Spleen (tissue), 7 donors: ENCODE data around the gene SLC25A13.

Experiments used
- CTCF ChIP-seq, 11 experiments: fragments of 200-600 bp in 7 of 11; fragments of 450-650 bp in 4 of 11; sonication (generic) in 4 of 11; IDR thresholded peaks in 8 of 11; conservative IDR thresholded peaks in 3 of 11; 1 replicate in 7 of 11; 2 replicates in 4 of 11; pipeline versions ENCODE4 v1.4.0 to v1.8.0; 2016 to 2021; ENCODE audit warnings: antibody characterized with exemption in 11 of 11, inconsistent platforms in 4 of 11, mild to moderate bottlenecking in 1 of 11
- POLR2A ChIP-seq, 3 donors: fragments of 450-650 bp; IDR thresholded peaks; one replicate each; pipeline ENCODE4 v1.5.1; 2017; ENCODE audit warnings: antibody characterized with exemption in 3 of 3, mild to moderate bottlenecking in 1 of 3
- POLR2AphosphoS5 ChIP-seq, 3 donors: sonication (generic); formaldehyde crosslinking; IDR thresholded peaks; one replicate each; pipeline ENCODE4 v1.5.1; 2017; ENCODE audit warnings: antibody characterized with exemption in 3 of 3
- donor health status: DM: no; HTN: no; CAD: no; lungs with moderate emphysema.
- donor health status: DM: no; HTN: no; CAD: no.
- donor health status: DM: no; HTN: no; CAD: no.

- TF ChIP-seq CTCF (IDR thresholded peaks at IDR 0.05 in 8 of 11, conservative IDR thresholded peaks at IDR 0.05 in 3 of 11) = no peak
- TF ChIP-seq POLR2A (IDR thresholded peaks at IDR 0.05) = no peak
- no peak for TF ChIP-seq POLR2AphosphoS5 (IDR thresholded peaks at IDR 0.05)
These were observed 105.5 kb downstream of the SLC25A13 start for GRCh38 chr7:96216373-96216772.
